HepG2 (cell line): ENCODE measurements around the gene IL22RA1. TPM values are rescaled to one million over a fixed set of nuclear protein-coding genes. Genes with fewer than 3 reads are reported as not detected.

Source experiments
- ATAC-seq: fragments of 200-7000 bp; cut with Tn5 transposase; 3 replicates; pipeline ENCODE4 v1.9.1; 2020; ENCODE audit warnings: mild to moderate bottlenecking, moderate library complexity
- BruUV-seq: library from RNA; stranded (reverse); fragments of 400-500 nt; replicated peaks from 2 replicates; lab custom pipeline; 2021; lab: Mats Ljungman, UMichigan
- CTCF ChIA-PET: fragments of 300-600 bp; formaldehyde crosslinking; extraction: SDS; loops from one replicate; lab custom pipeline; 2021; ENCODE audit warnings: low total read pairs, inconsistent platforms, low intra/inter-chr PET ratio; lab: Yijun Ruan, JAX
- POLR2A ChIA-PET: fragments of 350-600 bp; sonication (Branson Sonifier 250); formaldehyde crosslinking; loops from one replicate; lab custom pipeline; 2020; ENCODE audit warnings: antibody characterized with exemption, inconsistent platforms; lab: Yijun Ruan, JAX
- DNase-seq: peaks from one replicate; pipeline ENCODE4 v3.0.0-alpha.2; 2015; ENCODE audit warnings: low spot score
- FAIRE-seq: peaks from 3 replicates; lab custom pipeline; 2011; peaks lifted over from hg19 to GRCh38; lab: Jason Lieb, UNC
- H2AFZ ChIP-seq: one replicate; pipeline ENCODE4 v1.6.1; 2011; ENCODE audit warnings: low read length, inconsistent platforms
- H3K27ac ChIP-seq: fragments of 300-600 bp; 3 replicates; pipeline ENCODE4 v1.8.0; 2011; ENCODE audit warnings: mixed run types, mild to moderate bottlenecking, mixed read lengths, low read length, inconsistent platforms; ENCODE audit not compliant: insufficient read depth; ENCODE audit errors: extremely low read length
- H3K27me3 ChIP-seq, 2 experiments: fragments of 200-600 bp in 1 of 2; 2 replicates in 1 of 2; 3 replicates in 1 of 2; pipeline versions ENCODE4 v1.6.0 to v1.8.0; 2011; ENCODE audit warnings: low read length in 2 of 2, mild to moderate bottlenecking in 2 of 2, moderate library complexity in 2 of 2, inconsistent platforms in 1 of 2; ENCODE audit not compliant: insufficient read depth in 2 of 2, control insufficient read depth in 1 of 2
- H3K36me3 ChIP-seq, 2 experiments: fragments of 200-600 bp in 1 of 2; replicated peaks in 1 of 2; 2 replicates in 1 of 2; 3 replicates in 1 of 2; pipeline versions ENCODE4 v1.5.1 to v1.8.0; 2011; ENCODE audit warnings: low read length in 2 of 2, inconsistent platforms in 1 of 2; ENCODE audit not compliant: insufficient read depth in 2 of 2, control insufficient read depth in 1 of 2
- H3K4me1 ChIP-seq: 2 replicates; pipeline ENCODE4 v1.5.1; 2012; ENCODE audit warnings: low read length, inconsistent platforms; ENCODE audit not compliant: insufficient read depth
- H3K4me2 ChIP-seq: 2 replicates; pipeline ENCODE4 v1.6.0; 2011; ENCODE audit warnings: low read depth, low read length, inconsistent platforms
- H3K4me3 ChIP-seq, 3 experiments: fragments of 200-600 bp in 1 of 3; sonication (generic), shearing (Covaris generic) in 1 of 3; replicated peaks in 1 of 3; 2 replicates each; pipeline ENCODE4 v1.5.1; 2011 to 2016; ENCODE audit warnings: low read length in 3 of 3, inconsistent platforms in 2 of 3, low read depth in 2 of 3, mild to moderate bottlenecking in 2 of 3, control low read depth in 1 of 3, mixed read lengths in 1 of 3; ENCODE audit not compliant: insufficient read depth in 1 of 3
- H3K79me2 ChIP-seq: one replicate; pipeline ENCODE4 v1.6.1; 2011; ENCODE audit warnings: low read length, inconsistent platforms; ENCODE audit not compliant: insufficient read depth
- H3K9ac ChIP-seq: 2 replicates; pipeline ENCODE4 v1.6.0; 2011; ENCODE audit warnings: mild to moderate bottlenecking, low read depth, low read length, inconsistent platforms; ENCODE audit not compliant: insufficient read depth
- H3K9me3 ChIP-seq: 2 replicates; pipeline ENCODE4 v1.5.1; 2012; ENCODE audit warnings: mild to moderate bottlenecking, low read length
- H4K20me1 ChIP-seq: 2 replicates; pipeline ENCODE4 v1.6.0; 2011; ENCODE audit warnings: inconsistent platforms, mild to moderate bottlenecking, low read length, moderate library complexity; ENCODE audit not compliant: insufficient read depth
- DNMT3B ChIP-seq: conservative IDR thresholded peaks from 2 replicates; pipeline ENCODE4 v1.6.1; 2016; ENCODE audit warnings: missing biosample characterization, control low read depth
- MED1 ChIP-seq: sonication (generic); formaldehyde crosslinking; IDR thresholded peaks from 2 replicates; pipeline ENCODE4 v1.4.0; 2020; ENCODE audit warnings: missing genetic modification reagents
- MED8 ChIP-seq: sonication (generic); formaldehyde crosslinking; IDR thresholded peaks from 2 replicates; pipeline ENCODE4 v1.8.1; 2023; ENCODE audit warnings: mild to moderate bottlenecking, missing genetic modification reagents; ENCODE audit not compliant: insufficient replicate concordance
- MLXIP ChIP-seq: sonication (generic); formaldehyde crosslinking; IDR thresholded peaks from 2 replicates; pipeline ENCODE4 v1.9.0; 2021; ENCODE audit warnings: missing genetic modification reagents, borderline replicate concordance
- TOPORS ChIP-seq: sonication (generic); formaldehyde crosslinking; IDR thresholded peaks from 2 replicates; pipeline ENCODE4 v1.8.0; 2023; ENCODE audit warnings: mild to moderate bottlenecking, missing genetic modification reagents
- ZNF24 ChIP-seq: fragments of 450-650 bp; IDR thresholded peaks from 2 replicates; pipeline ENCODE4 v1.6.1; 2017; ENCODE audit warnings: antibody characterized with exemption, mild to moderate bottlenecking
- ZNF770 ChIP-seq: sonication (generic); formaldehyde crosslinking; IDR thresholded peaks from 2 replicates; pipeline ENCODE4 v1.5.0; 2020; ENCODE audit warnings: mild to moderate bottlenecking, missing genetic modification reagents
- WGBS: methylation state at CpG from one replicate; pipeline ENCODE4 v1.1.6; 2017; ENCODE audit warnings: low lambda C conversion rate; 5-methylcytosine and 5-hydroxymethylcytosine counted together
- in situ Hi-C: cut with HindIII; loops from 2 replicates; pipeline ENCODE4 v1.10.0; 2017; ENCODE audit warnings: low pct_unique_long_range_greater_than_20kb; ENCODE audit not compliant: extremely low pct_ligation_motif_present
- intact Hi-C: fragments of 100-400 bp; cut with micrococcal nuclease; formaldehyde crosslinking; loops from one replicate; pipeline ENCODE4 v1.10.0; 2022; ENCODE audit not compliant: unreplicated experiment
- polyA plus RNA-seq, 8 experiments: library from polyadenylated mRNA; depleted of rRNA in 3 of 8; stranded (reverse) in 7 of 8; unstranded in 1 of 8; fragments of >200 nt; fragmentation: Illumina TruSeq in 4 of 8; extraction: Trizol in 4 of 8; gene quantifications; 2 replicates each; pipeline versions ENCODE4 v1.2.1 to v1.2.3, GENCODE V29; 2011 to 2016; ENCODE audit warnings: low read depth in 4 of 8, missing spikeins in 1 of 8, mixed read lengths in 1 of 8; ENCODE audit not compliant: insufficient read depth in 1 of 8
- total RNA-seq, 5 experiments: library from RNA; depleted of rRNA; stranded (reverse); fragments of >200 nt; fragmentation: Illumina TruSeq; extraction: Trizol; gene quantifications; 2 replicates each; pipeline ENCODE4 v1.2.3, GENCODE V29; 2016; ENCODE audit warnings: low read depth in 1 of 5

The IL22RA1 gene
- total and polyA plus RNA-seq, 2 of the 13 experiments (the other 11 are each of a cell fraction or from before 2014, with no cell fraction given), result 4.4 to 10.2 TPM

GRCh38 chr1:24093732-24094131 lies 49.2 kb downstream of the IL22RA1 start:
- WGBS, result 93% methylated on average over 9 of the region's 9 CpGs
- peaks cover 20% of the 10 kb centered on the region for H3K4me1 ChIP-seq
- POLR2A ChIA-PET, result no interaction called here
- H3K9ac ChIP-seq, result no peak overlapping the region
- in situ Hi-C loops (no loop called here), intact Hi-C loops (no loop called here)
- H3K9me3 ChIP-seq, result no peaks in the 10 kb centered on the region
- no peaks in the 10 kb centered on the region for H3K79me2 ChIP-seq
- no peak for FAIRE-seq
- peaks cover 5 to 13% of the 10 kb centered on the region in 2 experiments; a peak in 3 of 5 replicates for H3K36me3 ChIP-seq
- no TSS peak for BruUV-seq
- CTCF ChIA-PET, result no interaction called here
- no peak overlapping the region for H3K4me2 ChIP-seq
- ATAC-seq, result no peak
- H3K27me3 ChIP-seq, result no peaks in the 10 kb centered on the region
- H3K4me3 ChIP-seq, result no peak overlapping the region
- H3K27ac ChIP-seq, result no peak overlapping the region
- H2AFZ ChIP-seq, result no peak overlapping the region
- no peak for DNase-seq
- TF ChIP-seq TOPORS (no peak), MED8 (no peak), DNMT3B (no peak), ZNF770 (no peak), MED1 (CRISPR knock-in tag) (no peak), MLXIP (no peak), ZNF24 (no peak)
- 0 out of 2 replicates have a peak, but pooled peaks cover 2% of the 10 kb centered on the region for H4K20me1 ChIP-seq
